Mononuclear cell (primary cell): ENCODE data around the gene TBCD. TPM values are rescaled to one million over a fixed set of nuclear protein-coding genes. Genes with fewer than 3 reads are reported as not detected.
"Not testable (repeated sequence)": the region's sequence is repeated elsewhere in the genome, so short reads cannot be mapped to it uniquely, and the experiment has no call there.

Experiments used
- H3K27me3 ChIP-seq: 2 replicates; pipeline ENCODE4 v1.6.0; 2011; ENCODE audit warnings: low read length, control low read depth; ENCODE audit not compliant: insufficient read depth
- H3K4me1 ChIP-seq: 2 replicates; pipeline ENCODE4 v1.5.1; 2011; ENCODE audit warnings: mild to moderate bottlenecking, low read length, control low read depth; ENCODE audit not compliant: insufficient read depth
- H3K4me3 ChIP-seq: 2 replicates; pipeline ENCODE4 v1.5.1; 2011; ENCODE audit warnings: mild to moderate bottlenecking, low read length, moderate library complexity
- H3K9me3 ChIP-seq: 2 replicates; pipeline ENCODE4 v1.5.1; 2011; ENCODE audit warnings: low read depth, mild to moderate bottlenecking, control low read depth, low read length
- total RNA-seq: library from RNA; depleted of rRNA; stranded (reverse); fragments of >200 nt; gene quantifications from one replicate; pipeline ENCODE4 v1.2.3, GENCODE V29; 2012

TBCD gene
- total RNA-seq, 1 donor = 20.5 TPM

DNA sequence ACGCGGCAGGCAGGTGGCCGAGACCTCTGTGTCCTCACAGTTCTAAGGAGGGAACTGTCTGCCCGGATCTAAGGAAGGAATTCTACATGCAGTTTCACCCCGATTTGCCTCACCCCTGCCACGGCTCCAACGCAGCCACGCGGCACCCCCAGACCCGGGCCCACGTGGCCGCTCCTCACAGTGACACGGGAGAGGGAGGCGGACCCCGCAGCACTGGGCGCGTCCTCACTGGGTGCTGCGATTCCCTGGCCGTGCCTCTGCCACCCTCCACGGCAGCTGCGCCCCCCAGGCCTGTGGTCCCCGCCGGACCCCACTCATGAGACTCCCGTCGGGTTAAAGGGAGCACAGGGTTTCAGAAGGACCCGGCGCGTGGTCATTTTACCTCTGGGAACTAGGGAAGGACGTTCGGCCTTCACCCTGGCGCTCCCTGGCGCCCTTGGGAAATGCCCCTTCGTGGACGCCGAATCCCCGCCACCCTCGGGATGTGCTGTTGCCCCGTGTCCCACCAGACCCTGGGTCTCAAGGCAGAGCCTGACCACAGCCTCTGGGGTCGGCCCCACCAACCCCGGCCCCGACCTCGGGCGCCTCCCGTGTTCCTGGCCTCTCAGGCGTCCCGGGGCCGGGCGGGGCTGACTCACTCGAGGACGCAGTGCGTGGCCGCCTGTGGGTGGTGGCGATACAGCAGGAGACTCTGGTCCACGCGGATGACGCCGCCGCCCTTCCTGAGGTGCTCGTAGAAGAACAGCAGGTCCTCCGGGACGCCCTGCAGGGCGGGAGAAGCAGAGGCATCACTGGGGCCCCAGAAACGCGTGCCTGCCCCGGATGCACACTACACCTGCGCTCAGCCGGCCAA is 208.8 kb downstream of the TBCD start:
- H3K9me3 ChIP-seq = no peaks in the 10 kb centered on the region
- no peaks in the 10 kb centered on the region for H3K27me3 ChIP-seq
- H3K4me3 ChIP-seq = no peak overlapping the region
- H3K4me1 ChIP-seq = peaks cover 16% of the 10 kb centered on the region

DNA sequence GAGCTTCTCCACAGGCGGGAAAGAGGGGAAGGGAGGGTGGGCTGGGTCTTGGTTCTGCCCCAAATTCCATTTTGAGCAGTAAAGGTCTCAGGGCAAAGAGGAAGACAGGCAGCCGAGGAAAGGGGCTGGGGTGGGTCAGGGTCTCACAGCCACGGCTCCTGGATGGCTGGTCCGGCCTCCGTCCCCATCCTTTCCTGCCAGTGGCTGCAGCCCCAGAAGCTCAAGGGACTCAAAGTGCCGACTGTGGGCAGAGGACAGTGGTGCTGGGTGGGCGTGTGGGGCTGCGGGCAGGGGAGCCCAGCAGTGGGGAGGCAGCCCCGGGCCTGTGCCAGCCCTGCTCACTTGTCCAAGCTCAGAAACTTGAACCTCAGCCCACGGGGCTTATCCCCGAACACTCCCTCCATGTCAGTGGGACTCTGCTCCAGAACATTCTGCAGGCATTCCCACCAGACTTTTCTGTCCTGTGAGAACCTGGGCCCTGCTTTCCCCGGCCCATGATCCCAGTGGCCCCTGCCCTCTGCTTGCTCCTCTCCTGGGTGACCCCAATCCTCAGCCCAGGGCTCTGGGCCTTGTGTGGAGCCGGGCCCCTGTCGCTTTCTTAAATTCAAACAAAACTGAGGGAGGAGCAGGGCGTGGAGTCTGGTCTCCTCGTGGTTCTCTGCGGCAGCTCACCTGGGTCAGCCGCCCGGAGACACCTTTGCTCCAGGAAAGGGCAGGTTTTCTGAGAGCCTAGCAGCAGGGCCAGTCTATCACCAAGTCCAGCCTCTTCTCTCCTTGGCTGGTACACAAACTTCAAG is 209.7 kb downstream of the TBCD start:
- Histone ChIP-seq H3K9me3 (no peaks in the 10 kb centered on the region), H3K4me1 (peaks cover 16% of the 10 kb centered on the region), H3K27me3 (no peaks in the 10 kb centered on the region), H3K4me3 (no peak overlapping the region)

DNA sequence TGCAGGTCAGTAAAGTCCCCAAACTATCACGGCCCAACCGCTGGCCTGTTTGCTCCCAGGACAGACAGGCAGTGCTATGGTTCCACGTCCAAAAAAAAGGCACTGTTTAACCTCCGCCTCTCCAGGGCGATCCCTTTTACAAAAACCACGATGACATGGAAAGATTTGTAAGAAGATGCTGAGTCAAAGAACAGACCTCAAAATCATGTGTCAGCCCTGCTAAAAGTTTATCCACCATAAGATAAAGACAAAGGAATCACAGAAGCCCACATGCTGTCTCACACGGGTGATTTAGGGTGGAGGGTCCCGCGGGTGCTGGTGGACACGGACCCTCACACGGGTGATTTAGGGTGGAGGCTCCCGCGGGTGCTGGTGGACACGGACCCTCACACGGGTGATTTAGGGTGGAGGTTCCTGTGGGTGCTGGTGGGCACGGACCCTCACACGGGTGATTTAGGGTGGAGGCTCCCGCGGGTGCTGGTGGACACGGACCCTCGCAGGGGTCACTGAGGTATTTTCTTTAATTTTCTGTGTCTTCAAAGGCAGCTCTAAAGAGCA is 210.4 kb downstream of the TBCD start:
- no peaks in the 10 kb centered on the region for H3K27me3 ChIP-seq
- H3K9me3 ChIP-seq = no peaks in the 10 kb centered on the region
- peaks cover 16% of the 10 kb centered on the region for H3K4me1 ChIP-seq
- H3K4me3 ChIP-seq = no peak overlapping the region

DNA sequence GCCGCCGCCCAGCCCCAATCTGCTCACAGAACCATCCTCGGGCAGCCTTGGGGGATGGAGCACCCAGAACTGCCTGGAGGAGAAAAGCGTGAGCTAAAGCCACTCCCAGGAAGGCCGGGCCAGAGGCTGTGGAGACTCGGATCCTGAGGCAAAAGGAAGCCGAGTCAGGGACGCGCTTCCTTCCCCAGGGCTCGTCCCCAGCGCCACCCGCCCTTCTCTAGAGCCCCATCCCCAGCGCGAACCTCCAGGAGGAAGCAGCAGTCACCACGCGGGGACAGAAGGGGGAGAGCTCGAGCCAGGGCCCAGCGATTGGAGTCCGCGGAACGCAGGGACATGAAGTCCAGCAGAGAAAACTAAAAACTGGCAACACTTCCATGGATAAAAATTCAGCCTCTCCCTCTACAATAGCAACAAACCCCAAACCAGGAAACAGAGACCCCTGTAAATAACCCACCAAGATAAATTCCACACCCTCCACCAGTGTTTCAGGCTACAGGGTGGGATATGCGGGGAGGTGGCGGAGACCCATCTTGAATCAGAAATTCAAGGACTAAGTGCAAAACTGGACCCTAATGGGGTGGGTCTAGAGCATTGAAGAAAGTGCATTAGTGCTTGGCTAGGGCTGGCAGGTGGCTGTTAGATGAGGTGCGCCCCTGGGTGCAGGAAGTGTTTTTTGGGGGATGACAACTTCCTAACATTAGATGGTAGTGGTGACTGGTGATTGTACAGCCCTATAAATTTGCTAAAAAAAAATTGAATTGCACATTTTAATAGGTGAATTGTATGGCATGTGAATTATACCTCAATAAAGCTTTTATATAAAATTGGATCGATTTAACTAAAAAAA is 211.5 kb downstream of the TBCD start:
- Histone ChIP-seq H3K4me3 (no peak overlapping the region), H3K4me1 (peaks cover 16% of the 10 kb centered on the region), H3K9me3 (no peaks in the 10 kb centered on the region), H3K27me3 (no peaks in the 10 kb centered on the region)

DNA sequence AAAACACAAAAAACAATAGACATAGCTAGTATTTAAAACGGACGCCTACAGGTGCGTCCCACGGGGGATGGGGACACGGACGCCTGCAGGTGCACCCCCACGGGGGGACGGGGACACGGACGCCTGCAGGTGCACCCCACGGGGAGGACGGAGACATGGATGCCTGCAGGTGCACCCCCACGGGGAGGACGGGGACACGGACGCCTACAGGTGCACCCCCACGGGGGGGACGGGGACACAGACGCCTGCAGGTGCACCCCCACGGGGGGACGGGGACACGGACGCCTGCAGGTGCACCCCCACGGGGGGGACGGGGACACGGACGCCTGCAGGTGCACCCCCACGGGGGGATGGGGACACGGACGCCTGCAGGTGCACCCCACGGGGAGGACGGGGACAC is 212.6 kb downstream of the TBCD start:
- H3K4me3 ChIP-seq, H3K27me3 ChIP-seq, H3K9me3 ChIP-seq: not testable (repeated sequence)
- peaks cover 16% of the 10 kb centered on the region for H3K4me1 ChIP-seq

- H3K9me3 ChIP-seq = no peaks in the 10 kb centered on the region
- H3K27me3 ChIP-seq = no peaks in the 10 kb centered on the region
- no peak overlapping the region for H3K4me3 ChIP-seq
- H3K4me1 ChIP-seq = peaks cover 18% of the 10 kb centered on the region
These were observed 213.0 kb downstream of the TBCD start for GRCh38 chr17:82964851-82965341.

- H3K27me3 ChIP-seq = no peaks in the 10 kb centered on the region
These were observed 213.5 kb downstream of the TBCD start for GRCh38 chr17:82965371-82965770.

DNA sequence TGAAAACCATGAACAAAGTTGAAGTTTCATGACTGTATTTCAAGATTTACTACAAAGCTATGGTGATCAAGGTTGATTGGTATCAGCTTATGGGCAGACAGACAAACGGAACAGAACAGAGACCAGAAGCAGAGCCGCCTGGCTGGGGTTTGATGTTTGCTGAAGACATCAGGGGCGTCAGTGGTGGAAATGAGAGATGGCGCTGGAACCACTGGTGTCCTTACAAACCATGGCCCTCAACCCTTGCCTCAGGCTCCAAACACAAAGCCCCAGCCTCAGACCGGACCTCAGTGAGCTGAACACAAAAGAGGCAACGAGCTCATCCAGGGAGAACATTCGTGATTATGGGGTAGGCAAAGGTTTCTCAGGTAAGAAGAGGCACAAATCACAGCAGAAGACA is 214.6 kb downstream of the TBCD start:
- H3K9me3 ChIP-seq = no peaks in the 10 kb centered on the region
- no peaks in the 10 kb centered on the region for H3K27me3 ChIP-seq
- no peak overlapping the region for H3K4me3 ChIP-seq
- peaks cover 28% of the 10 kb centered on the region for H3K4me1 ChIP-seq

More at GRCh38 chr17:82965371-82965770, 213.5 kb downstream of the TBCD start:
- H3K4me3 ChIP-seq = no peak overlapping the region
- H3K4me1 ChIP-seq = peaks cover 22% of the 10 kb centered on the region
- H3K9me3 ChIP-seq = no peaks in the 10 kb centered on the region

GRCh38 chr17:82967268-82968032 is 215.6 kb downstream of the TBCD start:
- Histone ChIP-seq H3K4me3 (no peak overlapping the region), H3K27me3 (no peaks in the 10 kb centered on the region), H3K4me1 (peaks cover 28% of the 10 kb centered on the region), H3K9me3 (no peaks in the 10 kb centered on the region)

DNA sequence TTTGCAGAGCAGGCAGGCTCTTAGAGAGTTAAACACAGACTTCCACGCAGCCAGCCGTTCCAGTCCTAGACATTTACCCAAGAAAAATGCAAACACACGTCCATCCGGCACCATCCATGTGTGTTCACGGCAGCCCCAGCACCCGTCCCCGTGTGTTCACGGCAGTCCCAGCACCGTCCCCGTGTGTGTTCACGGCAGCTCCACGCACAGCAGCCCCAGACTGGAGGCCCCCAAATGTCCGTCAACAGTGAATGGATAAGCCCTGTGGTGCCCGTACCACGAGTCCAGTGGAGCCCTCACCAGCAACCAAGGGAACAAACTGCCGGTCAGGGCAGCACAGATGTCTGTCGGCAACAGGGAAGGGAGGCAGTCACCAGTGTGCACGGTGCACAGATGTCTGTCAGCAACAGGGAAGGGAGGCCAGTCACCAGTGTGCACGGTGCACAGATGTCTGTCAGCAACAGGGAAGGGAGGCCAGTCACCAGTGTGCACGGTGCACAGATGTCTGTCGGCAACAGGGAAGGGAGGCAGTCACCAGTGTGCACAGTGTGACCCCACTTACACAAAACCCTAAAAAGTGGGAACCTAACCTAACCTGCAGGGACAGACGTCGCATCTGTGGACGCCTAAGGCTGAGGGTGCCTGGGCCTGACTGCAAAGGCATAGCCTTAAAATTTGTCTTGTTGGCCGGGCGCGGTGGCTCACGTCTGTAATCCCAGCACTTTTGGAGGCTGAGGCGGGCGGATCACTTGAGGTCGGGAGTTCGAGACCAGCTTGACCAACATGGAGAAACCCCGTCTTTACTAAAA is 216.4 kb downstream of the TBCD start:
- not testable (repeated sequence) for H3K27me3 ChIP-seq, H3K4me3 ChIP-seq, H3K9me3 ChIP-seq
- peaks cover 21% of the 10 kb centered on the region for H3K4me1 ChIP-seq

- Histone ChIP-seq H3K9me3 (no peaks in the 10 kb centered on the region), H3K27me3 (no peaks in the 10 kb centered on the region), H3K4me3 (no peak overlapping the region), H3K4me1 (peaks cover 12% of the 10 kb centered on the region)
These were observed 218.2 kb downstream of the TBCD start for GRCh38 chr17:82970067-82970466.

GRCh38 chr17:82970818-82971590 is 219.1 kb downstream of the TBCD start:
- no peaks in the 10 kb centered on the region for H3K27me3 ChIP-seq
- H3K4me1 ChIP-seq = peaks cover 12% of the 10 kb centered on the region
- H3K9me3 ChIP-seq = no peaks in the 10 kb centered on the region
- H3K4me3 ChIP-seq = no peak overlapping the region
